GM10266 (cell line): ENCODE measurements around the gene CCL17.

Source experiments
- DNase-seq: peaks from one replicate; pipeline ENCODE4 v3.0.0; 2012; ENCODE audit errors: extremely low spot score
- CTCF ChIP-seq: IDR thresholded peaks from 2 replicates; pipeline ENCODE4 v1.5.1; 2012; ENCODE audit warnings: mild to moderate bottlenecking, low read depth; ENCODE audit not compliant: control insufficient read depth, insufficient read depth; ENCODE audit errors: missing control alignments

Gene CCL17

GRCh38 chr16:57403965-57404817 is at the start of gene CCL17:
Gene CCL17, plus strand, starts transcription at chr16:57404767. Its CDS starts 9,166 bp downstream, at chr16:57413933.
- no peak for DNase-seq
- no peak for TF ChIP-seq CTCF

- DNase-seq, result no peak
- TF ChIP-seq CTCF, result no peak
These were observed 48.6 kb upstream of the CCL17 start for GRCh38 chr16:57355898-57356414.

GRCh38 chr16:57356547-57356946 is 48.0 kb upstream of the CCL17 start:
- no peak for TF ChIP-seq CTCF

GRCh38 chr16:57357330-57358085 is 47.1 kb upstream of the CCL17 start:
- DNase-seq, result peak; percentile 40
- no peak for TF ChIP-seq CTCF

More at GRCh38 chr16:57356547-57356946, 48.0 kb upstream of the CCL17 start:
- no peak for DNase-seq

GRCh38 chr16:57358086-57358420 is 46.5 kb upstream of the CCL17 start:
- TF ChIP-seq CTCF, result no peak
- DNase-seq, result no peak

- DNase-seq, result peak; percentile 71
- no peak for TF ChIP-seq CTCF
These were observed 46.0 kb upstream of the CCL17 start, which contains the start of gene CCL22 for GRCh38 chr16:57358527-57359095. Gene CCL22, plus strand, starts transcription at chr16:57358783. Its CDS starts 34 bp downstream, at chr16:57358817.
